ENCODE data around the gene SENP1.

DNA sequence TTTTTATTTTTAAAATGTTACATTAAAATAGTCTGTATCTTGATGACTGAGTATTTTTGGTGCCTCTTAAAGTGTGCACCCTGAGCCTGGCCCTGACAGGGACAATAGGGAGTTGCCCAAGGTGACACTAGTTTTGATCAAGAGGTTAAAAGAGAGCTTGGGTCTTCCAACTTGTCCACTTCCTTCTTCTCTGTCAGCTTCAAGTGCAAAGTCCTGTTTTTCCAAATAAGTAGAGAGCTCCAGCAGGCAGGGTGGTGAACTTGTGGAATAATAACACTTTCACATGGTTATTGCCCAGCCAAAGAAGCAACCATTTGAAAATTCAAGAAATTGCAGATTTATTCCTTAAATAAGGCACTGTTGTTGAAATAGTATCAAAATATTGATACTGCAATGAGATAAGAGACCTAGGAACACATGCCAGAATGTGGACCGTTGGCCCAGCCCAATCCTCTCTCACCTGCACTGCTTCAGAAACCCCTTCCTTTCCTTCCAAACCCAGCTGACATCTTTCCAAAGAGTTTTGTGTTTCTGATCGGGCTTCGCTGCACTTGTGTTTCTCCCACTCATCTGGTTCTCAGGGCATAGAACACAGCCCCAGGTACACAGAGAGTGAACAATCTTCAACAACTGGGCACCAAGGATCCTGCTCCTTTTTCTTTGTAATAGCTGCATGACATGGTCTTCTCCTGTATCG, 87.8 kb downstream of the SENP1 start:
- TF ChIP-seq SUZ12 (IDR thresholded peaks at IDR 0.05; ENCODE audit: extremely low read depth, insufficient read depth, insufficient read length), result no peak
- no peak for TF ChIP-seq YY1 (IDR thresholded peaks at IDR 0.05; ENCODE audit: insufficient read depth, insufficient read length)

Measured in NT2/D1 (cell line).